GM12891 (cell line): ENCODE measurements around the gene AFDN.

Experiments used
- POLR2A ChIP-seq: IDR thresholded peaks from 2 replicates; pipeline ENCODE4 v1.6.1; 2011; ENCODE audit warnings: low read depth, low read length, control low read depth
- TAF1 ChIP-seq: IDR thresholded peaks from 2 replicates; pipeline ENCODE4 v1.6.1; 2011; ENCODE audit warnings: low read depth, low read length, control low read depth

DNA sequence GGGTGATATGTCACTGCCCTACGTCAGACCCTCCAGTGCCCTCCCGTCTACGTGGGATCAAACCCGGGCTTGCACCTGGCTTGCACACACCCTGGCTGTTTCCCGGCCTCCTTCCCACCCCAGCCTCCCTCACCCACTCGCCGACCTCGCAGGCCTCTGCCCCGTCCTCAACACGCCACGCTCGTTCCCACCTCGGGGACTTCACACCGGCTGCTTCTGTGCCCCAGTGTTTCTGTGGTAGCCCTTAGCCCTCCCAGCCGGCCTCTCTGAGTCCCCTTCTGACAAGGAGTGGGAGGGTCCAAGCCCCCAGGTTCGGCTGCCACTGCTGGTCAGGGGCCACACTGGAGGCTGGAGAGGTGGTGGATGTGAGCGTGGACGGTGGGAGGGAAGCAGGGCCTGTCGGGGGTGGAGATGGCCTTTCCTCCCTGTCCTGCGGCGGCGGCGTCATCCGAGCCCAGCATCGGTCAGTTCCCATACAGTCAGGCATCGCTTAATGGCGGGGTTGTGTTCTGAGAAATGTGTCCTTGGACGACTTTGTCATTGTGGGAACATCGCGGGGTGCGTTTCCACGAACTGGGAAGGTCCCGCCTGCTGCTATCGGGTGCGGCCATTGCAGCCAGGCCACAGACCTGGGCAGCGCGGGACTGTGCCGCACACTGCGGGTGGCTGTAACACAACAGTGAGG is 159.3 kb downstream of the AFDN start:
- TF ChIP-seq POLR2A (no peak), TAF1 (no peak)
